HG02840 (cell line): Measurements from ENCODE around the gene TENM4.

ENCODE experiments used
- ATAC-seq: cut with Tn5 transposase; IDR thresholded peaks from one replicate; pipeline ENCODE4 v1.9.1; 2021; ENCODE audit warnings: mild to moderate bottlenecking, moderate library complexity, moderate number of reproducible peaks; ENCODE audit not compliant: unreplicated experiment, low FRiP score

The TENM4 gene

DNA sequence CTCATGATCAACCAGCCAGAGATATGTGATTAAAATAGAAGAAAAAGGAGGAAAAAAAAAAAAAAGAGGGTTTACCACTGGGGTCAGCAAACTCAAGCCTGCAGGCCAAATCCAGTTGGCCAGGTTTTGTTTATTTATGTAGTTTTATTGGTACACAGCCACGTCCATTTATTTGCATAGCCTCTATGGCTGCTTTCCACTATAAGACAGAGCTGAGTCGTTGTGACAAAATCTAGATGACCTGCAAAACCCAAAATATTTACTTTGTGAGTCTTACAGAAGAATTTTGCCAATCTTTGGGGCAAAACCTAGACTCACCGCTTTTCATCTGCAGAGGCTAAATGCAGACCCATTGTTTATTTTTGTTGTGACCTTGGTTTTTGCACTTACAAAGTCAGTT is 87.1 kb downstream of the TENM4 start:
- ATAC-seq = no peak

DNA sequence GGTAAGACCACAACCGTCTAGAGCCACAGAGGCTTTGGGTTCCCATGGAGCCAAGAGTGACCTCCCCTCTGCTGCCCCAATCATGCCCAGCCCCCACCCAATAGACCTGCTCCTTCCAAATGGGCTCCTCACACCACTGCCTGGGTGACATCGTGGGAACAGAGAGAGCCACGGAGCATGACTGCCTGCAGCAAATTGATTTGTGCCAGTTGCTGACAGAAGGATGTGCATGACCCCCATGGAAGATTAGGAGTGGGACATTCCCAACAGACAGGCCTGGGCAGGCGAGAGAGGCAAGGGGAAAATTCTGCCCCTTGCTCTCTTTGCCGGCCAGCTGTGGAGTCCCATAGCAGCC is 88.5 kb downstream of the TENM4 start:
- no peak for ATAC-seq

DNA sequence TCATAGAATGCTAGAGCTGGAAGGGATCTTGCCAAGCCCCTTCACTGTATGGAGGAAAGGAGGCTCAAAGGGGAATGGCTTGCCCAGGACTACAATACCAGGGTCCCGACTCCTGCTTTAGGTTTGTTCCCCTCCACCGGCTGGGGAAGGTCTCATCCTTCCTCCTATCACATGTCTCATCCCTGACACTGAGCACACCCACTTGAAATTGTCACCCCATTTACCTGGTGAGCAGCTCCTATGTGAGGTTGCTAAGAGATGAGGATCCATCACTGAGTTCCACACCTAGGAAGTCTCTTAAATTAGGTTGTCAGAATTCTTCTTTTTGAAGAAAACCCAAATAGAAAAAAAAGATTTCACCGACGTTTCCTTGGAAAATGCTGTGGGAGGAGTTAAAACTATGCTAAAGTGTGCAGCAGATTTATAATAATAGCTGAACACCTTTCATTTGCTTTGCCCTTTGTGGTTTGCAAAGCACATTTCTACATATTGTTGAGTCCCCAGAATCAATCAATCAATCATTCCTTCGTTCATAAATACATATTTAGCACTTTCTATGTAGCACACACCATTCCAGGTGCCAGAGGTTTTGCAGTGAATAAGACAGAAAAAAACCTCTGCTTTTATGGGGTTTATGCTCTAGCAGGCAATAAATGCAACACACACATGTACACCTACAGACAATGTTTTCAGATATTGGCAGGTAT is 91.7 kb downstream of the TENM4 start:
- ATAC-seq = no peak

DNA sequence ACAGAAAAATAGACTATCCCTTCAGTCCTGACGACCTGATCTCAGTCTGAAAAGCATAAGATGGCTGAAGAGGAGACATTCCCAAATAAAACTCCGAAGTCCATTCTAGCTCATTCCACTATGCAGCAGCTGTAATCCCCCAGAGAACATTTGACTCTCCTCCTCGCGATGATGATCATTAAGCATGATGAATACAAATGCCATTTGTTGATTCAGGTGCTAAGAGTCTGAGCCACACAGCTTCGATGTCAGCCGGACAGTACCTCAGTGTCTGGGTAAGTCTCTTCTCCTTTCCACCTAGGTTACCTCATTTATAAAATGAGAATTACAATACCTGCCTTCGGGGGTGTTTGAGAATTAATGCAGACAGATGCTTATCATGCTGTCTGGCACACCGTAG is 94.8 kb downstream of the TENM4 start:
- ATAC-seq = no peak

DNA sequence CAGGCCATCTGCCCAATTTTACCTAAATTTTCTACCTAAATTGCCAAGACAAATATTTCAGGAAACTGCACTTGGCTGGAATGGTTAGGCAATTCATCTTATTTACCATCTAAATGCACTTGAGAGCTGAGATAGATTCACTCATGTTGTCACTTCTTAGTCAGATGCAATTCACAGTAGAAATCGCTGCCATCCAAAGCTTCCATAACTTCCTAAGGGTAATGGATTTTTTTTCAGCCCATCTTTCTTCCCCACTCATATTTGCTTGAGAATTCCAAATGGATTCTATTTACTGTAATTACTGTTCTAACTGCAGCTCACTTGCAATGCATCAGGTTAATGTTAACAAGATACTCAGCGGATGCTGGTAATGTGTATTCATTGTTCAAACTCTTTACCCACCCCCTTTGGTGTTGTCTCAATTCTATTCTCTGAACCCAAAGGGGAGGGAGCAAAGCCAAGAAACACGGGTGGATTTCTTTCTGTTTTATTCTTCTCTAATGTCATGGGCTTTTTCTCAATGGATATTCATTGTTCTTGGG is 96.0 kb downstream of the TENM4 start:
- ATAC-seq = no peak

DNA sequence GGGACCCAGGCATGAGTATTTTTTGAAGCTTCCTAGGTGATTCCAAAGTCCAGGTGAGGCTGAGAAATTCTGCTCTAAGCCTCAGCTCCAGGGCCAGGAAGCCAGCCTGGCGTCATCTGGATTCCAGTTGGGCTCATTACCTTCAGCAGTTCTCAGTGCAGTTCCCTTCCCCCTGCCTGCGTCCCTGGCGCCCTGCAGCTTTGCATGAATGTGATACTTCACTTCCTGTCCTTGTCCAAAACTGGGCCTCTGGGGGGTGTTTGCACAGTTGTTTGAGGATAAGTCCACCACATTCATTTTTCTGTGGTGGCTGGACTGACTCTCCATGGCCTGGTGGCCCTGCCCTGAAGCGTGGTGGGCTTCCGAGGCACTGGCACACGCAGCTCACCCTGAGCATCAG is 98.1 kb downstream of the TENM4 start:
- no peak for ATAC-seq

DNA sequence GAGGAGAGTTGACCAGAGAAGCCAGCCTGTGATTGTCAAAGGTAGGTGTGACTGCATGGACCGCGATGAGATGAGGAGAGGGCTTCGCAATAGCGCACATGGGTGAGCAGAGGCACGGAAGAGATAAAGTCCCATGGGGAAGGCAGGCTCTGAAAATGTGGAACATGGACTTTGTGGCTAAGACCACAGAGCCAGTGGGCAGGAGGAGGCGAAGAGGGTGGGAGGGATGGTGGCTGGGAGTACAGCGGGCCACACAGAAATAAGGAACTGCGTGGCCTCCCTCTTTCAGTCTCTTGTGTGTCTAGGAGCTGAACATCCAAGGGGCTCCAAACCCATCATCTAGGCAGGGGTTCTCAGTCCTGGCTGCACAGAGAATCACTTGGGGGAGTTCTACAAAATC is 98.6 kb downstream of the TENM4 start:
- ATAC-seq = no peak

DNA sequence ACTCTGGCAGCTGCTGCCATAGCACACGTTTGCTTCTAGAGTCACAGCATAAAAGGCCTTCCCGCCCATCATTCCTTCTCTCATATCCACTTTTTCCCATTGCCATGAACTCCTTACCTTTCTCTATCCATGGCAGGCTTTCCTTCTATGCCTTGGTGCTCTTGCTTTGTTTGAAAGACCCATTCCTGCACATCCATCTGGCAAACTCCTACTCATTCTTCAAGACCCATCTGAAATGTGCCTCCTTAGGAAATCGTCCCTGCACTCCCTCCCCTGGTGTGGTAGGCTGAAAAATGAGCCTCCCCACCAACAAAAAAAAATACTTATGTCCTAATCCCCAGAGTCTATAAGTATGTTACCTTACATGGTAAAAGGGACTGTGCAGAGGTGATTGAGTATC is 100.3 kb downstream of the TENM4 start:
- no peak for ATAC-seq

DNA sequence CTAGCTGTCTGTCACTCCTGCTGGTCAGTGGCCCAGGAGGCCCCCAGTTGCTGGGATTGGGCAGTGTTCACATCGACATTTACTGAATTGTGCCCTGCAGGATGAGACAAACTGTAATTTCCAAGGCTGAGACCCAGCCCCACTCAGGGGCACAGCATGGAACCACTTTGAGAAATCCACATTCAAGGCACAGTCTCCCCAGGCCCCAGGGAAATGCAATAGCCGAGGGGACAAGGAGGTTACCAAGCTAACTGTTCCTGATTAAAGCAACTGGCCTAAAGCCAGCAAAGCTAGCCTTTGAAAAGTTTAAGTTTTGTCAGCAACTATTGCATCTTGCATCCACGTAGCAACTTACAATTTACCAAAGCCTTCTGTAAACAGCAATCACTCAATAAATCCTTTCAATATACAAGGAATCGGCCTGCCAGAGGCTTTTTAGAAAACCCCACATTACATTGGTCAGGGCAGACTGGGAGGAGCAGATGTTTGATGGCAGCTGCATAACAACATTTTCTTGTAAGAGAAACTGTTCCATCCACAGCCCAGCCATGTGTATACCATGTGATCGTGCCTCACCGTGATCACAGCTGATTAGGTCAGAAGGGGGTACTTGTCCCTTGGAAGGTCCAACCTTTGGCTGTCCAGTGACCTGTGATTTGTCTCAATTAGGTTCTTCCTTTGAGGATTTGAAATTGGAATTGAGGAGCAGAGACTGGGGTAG is 103.9 kb downstream of the TENM4 start:
- ATAC-seq = no peak

DNA sequence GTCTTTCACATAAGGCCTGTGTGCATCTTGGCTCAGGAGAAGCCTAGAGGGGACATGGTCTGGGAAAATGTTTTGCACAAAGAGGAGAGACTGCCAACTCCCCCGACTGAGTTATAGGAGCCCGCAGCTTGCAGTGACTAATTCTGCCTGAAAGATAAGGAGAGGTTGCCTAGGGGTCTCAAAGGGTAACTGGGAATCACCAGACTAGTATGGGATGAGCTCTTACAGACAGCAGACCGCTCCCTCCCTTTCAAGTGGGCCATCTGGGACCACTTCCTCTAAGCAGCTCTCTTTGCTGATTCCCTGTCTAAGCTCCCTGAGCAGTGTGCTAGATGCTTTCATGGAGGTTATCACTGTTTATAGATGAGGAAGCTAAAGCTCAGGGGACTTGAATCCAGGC is 105.1 kb downstream of the TENM4 start:
- no peak for ATAC-seq

DNA sequence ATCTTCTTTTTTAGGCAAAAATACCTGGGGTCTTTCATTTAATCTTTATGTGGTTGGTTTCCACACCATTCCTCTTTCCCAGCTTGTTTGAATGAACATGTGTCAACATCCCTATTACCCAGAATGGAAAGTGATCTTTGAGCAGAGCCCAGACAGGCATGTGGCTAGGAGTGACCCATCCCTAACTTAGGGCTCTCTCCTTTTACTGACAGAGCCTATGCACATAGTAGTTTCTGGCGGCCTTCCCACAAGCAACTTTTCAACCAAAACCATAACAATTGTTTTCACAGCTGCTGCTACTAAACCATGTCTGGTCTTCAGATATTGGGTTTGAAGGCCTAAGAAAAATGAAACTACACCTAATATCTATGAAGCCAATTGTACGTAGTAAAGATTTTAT is 107.5 kb downstream of the TENM4 start:
- no peak for ATAC-seq

DNA sequence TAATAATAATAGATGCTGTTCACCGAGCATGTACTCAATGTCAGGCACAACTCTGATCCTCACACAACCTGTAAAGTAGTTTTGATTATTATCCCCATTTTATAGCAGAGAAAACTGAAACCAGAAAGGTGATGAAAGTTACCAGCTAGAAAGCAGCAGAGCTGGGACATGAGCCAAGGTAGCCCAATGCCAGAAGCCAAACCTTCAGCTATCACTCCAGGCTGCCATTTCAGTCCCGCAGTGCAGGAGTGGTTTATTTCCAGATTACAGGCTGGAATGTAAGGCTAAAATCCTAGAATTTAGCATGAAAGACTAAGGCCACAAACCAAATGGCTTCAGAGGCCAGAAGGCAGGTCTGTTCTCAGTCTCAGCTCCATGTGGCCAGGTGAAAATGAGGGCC is 108.8 kb downstream of the TENM4 start:
- ATAC-seq = no peak

DNA sequence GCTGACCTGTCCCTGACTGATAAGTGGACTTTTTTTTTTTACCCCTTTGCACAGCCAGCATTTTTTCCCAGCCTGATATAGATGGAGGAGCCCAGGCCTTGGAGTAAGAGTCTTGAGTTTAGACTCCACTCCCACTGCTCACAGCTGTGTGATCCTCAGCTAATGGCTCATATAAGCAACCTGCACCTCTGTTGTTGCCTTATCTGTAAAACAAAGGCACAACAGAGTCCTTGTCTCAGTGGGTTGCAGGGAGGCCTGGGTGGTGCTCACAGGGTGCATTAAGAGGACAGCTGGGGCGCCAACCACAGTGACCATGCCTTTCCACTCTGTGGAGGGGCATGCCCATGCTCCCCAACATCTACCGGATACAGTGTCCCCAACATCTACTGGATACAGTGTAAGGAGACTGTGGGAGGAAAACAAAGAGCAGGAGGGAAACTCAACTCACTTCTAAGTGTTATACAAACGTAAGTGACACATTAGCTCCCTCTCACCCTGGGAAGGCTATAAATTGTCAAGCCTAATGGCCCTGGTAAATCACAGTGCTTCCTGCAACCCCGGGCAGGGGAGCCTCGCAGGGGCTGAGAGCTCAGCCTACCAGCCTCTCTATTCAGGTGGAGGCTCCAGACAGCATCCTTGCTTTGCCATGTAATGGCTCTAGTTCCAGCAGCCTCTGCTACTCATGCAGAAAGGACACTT is 109.5 kb downstream of the TENM4 start:
- no peak for ATAC-seq

DNA sequence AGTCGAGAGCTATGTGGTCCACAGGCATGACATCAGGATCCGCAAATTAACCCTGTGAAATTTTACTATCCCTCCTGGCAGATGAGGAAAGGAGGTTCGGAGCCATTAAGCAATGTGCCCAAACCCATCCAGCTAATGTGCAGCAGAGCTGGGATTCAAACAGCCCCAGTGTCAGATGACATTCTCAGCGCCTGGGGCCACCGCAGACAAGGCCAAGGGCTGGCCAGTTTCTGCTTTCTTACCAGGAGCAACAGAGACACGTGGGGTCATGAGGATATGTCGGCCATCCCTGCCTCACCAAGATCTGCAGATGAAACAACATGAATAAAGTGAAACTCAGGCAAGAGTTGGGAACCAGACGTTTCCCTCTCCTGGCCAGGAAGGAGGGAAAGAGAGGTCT is 110.2 kb downstream of the TENM4 start:
- no peak for ATAC-seq

DNA sequence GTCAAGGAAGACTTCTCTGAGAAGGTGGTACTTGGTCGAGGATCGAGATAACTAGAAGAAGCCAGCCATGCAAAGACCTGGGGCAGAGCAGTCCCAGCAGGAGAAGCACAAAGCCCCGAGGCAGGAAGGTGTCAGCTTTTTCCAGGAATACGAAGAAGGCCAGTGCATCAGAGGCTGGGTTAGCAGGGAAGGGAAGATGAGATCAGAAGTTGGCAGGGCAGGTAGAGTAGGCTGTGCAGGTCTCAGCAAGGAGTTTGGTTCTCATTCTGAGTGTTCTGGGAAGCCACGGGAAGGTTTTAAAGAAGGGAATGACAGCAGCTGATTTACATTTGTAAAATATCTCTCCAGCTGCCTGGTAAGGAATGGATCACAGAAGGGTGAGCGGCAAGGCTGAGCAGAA is 111.3 kb downstream of the TENM4 start:
- no peak for ATAC-seq

DNA sequence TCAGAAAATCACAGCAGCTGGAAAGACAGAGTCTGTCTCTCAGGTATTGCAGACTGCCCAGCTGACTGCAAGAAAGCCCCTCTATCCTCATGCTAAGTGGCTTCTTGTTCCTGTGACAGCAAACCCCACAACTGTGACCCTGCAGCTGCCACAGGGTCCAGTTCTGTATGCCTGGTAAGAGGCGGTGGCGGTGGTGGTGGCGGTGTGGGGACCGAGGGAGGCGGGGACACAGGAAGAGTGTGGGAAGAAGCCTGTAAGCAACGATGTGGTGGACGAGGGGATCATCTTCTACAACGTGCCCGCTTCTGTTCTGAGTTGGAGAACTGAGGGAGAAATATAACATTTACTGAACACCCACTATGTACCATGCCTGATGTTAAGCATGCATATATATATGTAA is 112.4 kb downstream of the TENM4 start:
- ATAC-seq = no peak

DNA sequence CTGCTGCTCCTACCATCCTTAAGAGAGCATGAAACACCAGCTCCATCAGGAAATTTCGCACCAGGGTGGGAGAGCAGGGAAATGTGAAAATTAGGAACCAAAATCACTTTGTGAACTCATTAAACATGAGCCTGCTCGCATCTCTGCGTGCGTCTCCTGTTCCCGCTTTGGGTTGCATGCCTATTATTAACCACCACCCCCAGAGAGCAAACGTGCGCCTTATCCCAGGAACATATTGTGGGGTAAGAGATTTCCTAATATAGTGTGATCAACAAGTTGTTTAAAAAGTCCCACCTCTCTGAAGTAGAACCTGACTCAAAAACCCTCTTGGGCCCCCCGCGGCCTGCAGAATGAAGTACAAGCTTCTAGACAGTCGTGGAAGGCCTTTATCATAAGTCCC is 115.0 kb downstream of the TENM4 start:
- ATAC-seq = no peak

DNA sequence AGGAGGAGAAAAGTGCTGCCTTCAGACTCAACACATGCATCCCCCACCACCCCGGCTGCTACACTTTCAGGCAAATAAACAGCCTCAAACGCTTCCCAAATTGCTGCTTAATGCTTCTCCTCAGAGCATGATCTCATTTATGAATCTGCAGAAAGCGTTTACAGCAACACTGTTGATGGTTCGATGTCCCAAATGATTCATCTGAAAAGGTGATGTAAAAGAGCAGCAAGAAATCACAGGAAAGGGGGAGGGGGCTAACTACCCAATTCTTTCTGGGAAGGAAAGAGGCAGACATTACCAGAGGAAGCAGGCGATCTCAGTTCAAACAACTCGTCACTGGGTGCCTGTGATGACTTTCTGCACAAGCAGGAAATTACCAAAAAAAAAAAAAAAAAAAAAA is 119.6 kb downstream of the TENM4 start:
- ATAC-seq = no peak

DNA sequence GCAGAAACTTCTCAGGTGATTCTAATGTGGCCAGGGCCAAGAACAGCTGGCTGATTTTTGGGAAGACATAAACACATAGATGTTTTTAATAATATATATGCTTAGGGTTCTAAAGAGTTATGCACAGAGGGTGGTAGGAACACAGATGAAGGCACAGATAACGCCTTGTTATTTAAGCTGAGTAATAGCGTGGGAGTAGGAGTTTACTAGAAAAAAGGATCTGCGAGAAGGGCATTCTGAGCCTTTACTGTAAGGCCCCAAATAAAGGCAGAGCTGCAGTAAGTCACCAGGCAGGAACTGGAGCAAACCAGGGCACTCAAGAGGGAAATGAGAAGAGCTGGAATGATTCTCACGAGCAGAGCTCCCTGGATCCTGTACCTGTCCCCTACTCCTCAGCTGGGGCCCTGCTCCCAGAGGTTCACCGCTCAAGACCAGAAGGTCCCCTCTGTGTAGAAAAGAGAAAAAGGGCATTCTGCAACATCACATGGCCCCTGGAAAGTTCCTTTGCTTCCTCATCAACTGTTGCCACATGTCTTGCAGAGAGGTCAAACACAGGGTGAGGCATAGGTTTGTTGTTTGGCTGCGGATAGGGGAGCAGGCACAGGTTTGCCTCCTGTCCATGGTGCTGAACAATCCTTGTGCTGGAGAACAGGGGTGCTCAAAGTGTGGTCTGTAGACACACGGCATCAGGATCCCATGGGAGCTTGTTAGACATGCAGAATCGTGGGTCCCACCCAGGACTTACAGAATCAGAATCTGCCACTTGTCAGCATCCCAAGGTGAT is 125.7 kb downstream of the TENM4 start:
- ATAC-seq = no peak

DNA sequence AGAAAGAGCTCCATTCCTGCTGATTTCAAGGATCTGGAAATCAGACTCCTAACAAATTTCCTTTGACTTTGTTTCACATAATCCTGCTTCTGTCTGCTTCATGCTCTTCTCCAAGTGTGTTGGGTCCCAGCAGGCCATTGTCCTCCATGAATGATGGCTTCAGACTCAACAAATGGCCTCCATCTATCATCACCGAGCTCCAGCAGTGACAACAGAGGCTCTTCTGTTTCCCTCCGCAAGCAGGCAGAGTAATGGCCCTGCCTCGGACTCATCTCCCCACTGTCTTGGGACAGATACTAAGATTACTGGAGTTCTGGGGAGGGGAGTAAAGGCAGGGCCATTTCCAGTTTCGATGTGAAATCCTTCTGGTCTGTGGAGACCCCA is 127.3 kb downstream of the TENM4 start:
- ATAC-seq = no peak
